Liver (tissue), 9 donors: ENCODE measurements around the gene CHTF18. TPM values are rescaled to one million over a fixed set of nuclear protein-coding genes. Genes with fewer than 3 reads are reported as not detected.

ENCODE experiments used
- DNase-seq: peaks from one replicate; pipeline ENCODE4 v3.0.0-alpha.2; 2017; ENCODE audit warnings: low spot score
- H3K27ac ChIP-seq, 2 donors: one replicate each; pipeline ENCODE4 v1.7.0; 2013; ENCODE audit warnings: inconsistent platforms in 2 of 2, low read length in 2 of 2, control low read depth in 1 of 2, low read depth in 1 of 2, mild to moderate bottlenecking in 1 of 2
- H3K27me3 ChIP-seq, 4 donors: one replicate each; pipeline versions ENCODE4 v1.6.1 to v1.7.0; 2013; ENCODE audit warnings: low read length in 3 of 4, inconsistent platforms in 1 of 4, mild to moderate bottlenecking in 1 of 4, moderate library complexity in 1 of 4; ENCODE audit not compliant: control insufficient read depth in 4 of 4, insufficient read depth in 4 of 4
- H3K36me3 ChIP-seq, 4 donors: one replicate each; pipeline versions ENCODE4 v1.6.1 to v1.7.0; 2013; ENCODE audit warnings: low read length in 3 of 4, mild to moderate bottlenecking in 3 of 4, low read depth in 1 of 4, moderate library complexity in 1 of 4; ENCODE audit not compliant: control insufficient read depth in 4 of 4, insufficient read depth in 3 of 4
- H3K4me1 ChIP-seq, 4 donors: one replicate each; pipeline versions ENCODE4 v1.6.1 to v1.7.0; 2013; ENCODE audit warnings: low read length in 3 of 4, mild to moderate bottlenecking in 3 of 4, moderate library complexity in 1 of 4; ENCODE audit not compliant: control insufficient read depth in 4 of 4, insufficient read depth in 4 of 4
- H3K4me3 ChIP-seq, 3 donors: one replicate each; pipeline versions ENCODE4 v1.6.1 to v1.7.0; 2013; ENCODE audit warnings: low read length in 3 of 3, control low read depth in 1 of 3, low read depth in 1 of 3, mild to moderate bottlenecking in 1 of 3
- H3K9ac ChIP-seq, 2 donors: one replicate each; pipeline ENCODE4 v1.7.0; 2013; ENCODE audit warnings: low read length in 2 of 2, mild to moderate bottlenecking in 2 of 2, moderate library complexity in 2 of 2, control low read depth in 1 of 2, low read depth in 1 of 2
- H3K9me3 ChIP-seq, 4 donors: one replicate each; pipeline versions ENCODE4 v1.6.1 to v1.7.0; 2013; ENCODE audit warnings: low read length in 3 of 4; ENCODE audit not compliant: control insufficient read depth in 4 of 4
- ATF3 ChIP-seq: IDR thresholded peaks from 2 replicates; pipeline ENCODE4 v1.6.1; 2016; ENCODE audit warnings: antibody characterized with exemption
- EGR1 ChIP-seq, 2 donors: IDR thresholded peaks; 2 replicates each; pipeline ENCODE4 v1.6.1; 2016 to 2018; ENCODE audit warnings: antibody characterized with exemption in 2 of 2, low read depth in 2 of 2
- FOXA1 ChIP-seq: IDR thresholded peaks from 2 replicates; pipeline ENCODE4 v1.6.1; 2016; ENCODE audit warnings: antibody characterized with exemption
- FOXA2 ChIP-seq: IDR thresholded peaks from 2 replicates; pipeline ENCODE4 v1.6.1; 2016; ENCODE audit warnings: antibody characterized with exemption
- GABPA ChIP-seq, 2 donors: IDR thresholded peaks in 1 of 2; conservative IDR thresholded peaks in 1 of 2; 2 replicates each; pipeline ENCODE4 v1.6.1; 2016; ENCODE audit warnings: antibody characterized with exemption in 2 of 2, mild to moderate bottlenecking in 1 of 2, moderate library complexity in 1 of 2
- HNF4A ChIP-seq, 2 donors: conservative IDR thresholded peaks; 2 replicates each; pipeline ENCODE4 v1.6.1; 2016; ENCODE audit warnings: antibody characterized with exemption in 2 of 2, mild to moderate bottlenecking in 2 of 2
- HNF4G ChIP-seq: IDR thresholded peaks from 2 replicates; pipeline ENCODE4 v1.6.1; 2016; ENCODE audit warnings: antibody characterized with exemption
- JUND ChIP-seq, 2 donors: IDR thresholded peaks; 2 replicates each; pipeline ENCODE4 v1.6.1; 2016; ENCODE audit warnings: antibody characterized with exemption in 2 of 2
- MAX ChIP-seq: IDR thresholded peaks from 2 replicates; pipeline ENCODE4 v1.6.1; 2016; ENCODE audit warnings: antibody characterized with exemption
- SP1 ChIP-seq: IDR thresholded peaks from 2 replicates; pipeline ENCODE4 v1.6.1; 2018; ENCODE audit warnings: antibody characterized with exemption, mild to moderate bottlenecking
- TAF1 ChIP-seq: conservative IDR thresholded peaks from 2 replicates; pipeline ENCODE4 v1.6.1; 2016; ENCODE audit warnings: antibody characterized with exemption, mild to moderate bottlenecking
- YY1 ChIP-seq: IDR thresholded peaks from 2 replicates; pipeline ENCODE4 v1.6.1; 2016; ENCODE audit warnings: antibody characterized with exemption, mild to moderate bottlenecking
- whole genome bisulfite sequencing: extraction: QIAGEN DNeasy Blood & Tissue Kit; methylation state at CpG from one replicate; pipeline ENCODE4 v1.1.7; 2013; 5-methylcytosine and 5-hydroxymethylcytosine counted together
- polyA plus RNA-seq, 2 donors: library from polyadenylated mRNA; stranded (reverse) in 1 of 2; unstranded in 1 of 2; fragments of 200-250 nt in 1 of 2; fragments of >200 nt in 1 of 2; fragmentation: Nextera tagmentation in 1 of 2; extraction: Ambion mirVana in 1 of 2; gene quantifications; one replicate each; pipeline versions ENCODE4 v1.2.1 to v1.2.3, GENCODE V29; 2013 to 2015
- total RNA-seq, 2 donors: library from RNA; depleted of rRNA; stranded (reverse); fragments of >200 nt; gene quantifications; one replicate each; pipeline ENCODE4 v1.2.3, GENCODE V29; 2014
- TF ChIP-seq, protein P1 (sequence below): fragments of 150-350 bp; IDR thresholded peaks from 2 replicates; pipeline ENCODE4 v1.5.1; 2017; ENCODE audit warnings: improper control_type of control experiment, low read depth, low read length; ENCODE audit not compliant: missing input control
- TF ChIP-seq, protein P2 (sequence below): IDR thresholded peaks from 2 replicates; pipeline ENCODE4 v1.6.1; 2016; ENCODE audit warnings: antibody characterized with exemption, mild to moderate bottlenecking
- TF ChIP-seq, protein P3 (sequence below): IDR thresholded peaks from 2 replicates; pipeline ENCODE4 v1.6.1; 2016; ENCODE audit warnings: antibody characterized with exemption
- donor health status: healthy.
- donor health status: healthy.
- donor health status: healthy.
- donor health status: healthy.
- donor health status: healthy.

Gene CHTF18
- total and polyA plus RNA-seq, 4 donors = 1.7 to 15.6 (median 3.9) TPM

DNA sequence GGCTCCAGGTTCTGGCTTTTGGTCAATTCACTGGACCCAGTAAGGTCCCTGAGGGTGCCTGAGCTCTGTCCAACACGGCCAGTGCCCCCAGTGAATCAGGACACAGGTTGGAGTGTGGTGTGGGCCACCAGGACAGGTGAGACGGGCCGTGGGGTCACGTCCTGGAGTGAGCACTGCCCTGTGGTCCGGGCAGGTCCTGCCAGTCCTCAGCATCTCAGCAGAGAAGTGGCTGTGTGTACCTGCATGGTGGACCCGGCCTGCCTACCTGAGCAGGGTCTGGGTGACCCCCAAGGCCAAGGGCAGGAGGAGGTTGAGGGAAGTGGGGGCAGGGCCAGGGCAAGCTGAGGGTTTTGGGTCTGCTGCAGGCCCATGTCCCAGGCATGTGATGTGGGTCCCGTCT is 14.0 kb downstream of the CHTF18 start:
- no peak overlapping the region for H3K27ac ChIP-seq
- H3K4me3 ChIP-seq = no peak overlapping the region
- TF ChIP-seq FOXA2 (no peak), FOXA1 (no peak), YY1 (no peak), ATF3 (no peak)
- peaks cover 0 to 5% (median 2%) of the 10 kb centered on the region in 4 donors for H3K27me3 ChIP-seq
- no peak overlapping the region for H3K9ac ChIP-seq
- DNase-seq = no peak
- no peaks in the 10 kb centered on the region for H3K9me3 ChIP-seq
- 68% methylated on average over 7 of the region's 7 CpGs for WGBS
- H3K4me1 ChIP-seq = no peaks in the 10 kb centered on the region
- H3K36me3 ChIP-seq = no peaks in the 10 kb centered on the region

GRCh38 chr16:802914-803753 is 14.7 kb downstream of the CHTF18 start:
- no peaks in the 10 kb centered on the region for H3K36me3 ChIP-seq
- H3K9ac ChIP-seq = no peak overlapping the region
- no peak overlapping the region for H3K27ac ChIP-seq
- WGBS = 76% methylated on average over 33 of the region's 33 CpGs
- H3K9me3 ChIP-seq = no peaks in the 10 kb centered on the region
- no peak overlapping the region for H3K4me3 ChIP-seq
- peaks cover 0 to 5% (median 2%) of the 10 kb centered on the region in 4 donors for H3K27me3 ChIP-seq
- peaks cover 0 to 4% (median 3%) of the 10 kb centered on the region in 4 donors for H3K4me1 ChIP-seq
- TF ChIP-seq, protein P1, sequence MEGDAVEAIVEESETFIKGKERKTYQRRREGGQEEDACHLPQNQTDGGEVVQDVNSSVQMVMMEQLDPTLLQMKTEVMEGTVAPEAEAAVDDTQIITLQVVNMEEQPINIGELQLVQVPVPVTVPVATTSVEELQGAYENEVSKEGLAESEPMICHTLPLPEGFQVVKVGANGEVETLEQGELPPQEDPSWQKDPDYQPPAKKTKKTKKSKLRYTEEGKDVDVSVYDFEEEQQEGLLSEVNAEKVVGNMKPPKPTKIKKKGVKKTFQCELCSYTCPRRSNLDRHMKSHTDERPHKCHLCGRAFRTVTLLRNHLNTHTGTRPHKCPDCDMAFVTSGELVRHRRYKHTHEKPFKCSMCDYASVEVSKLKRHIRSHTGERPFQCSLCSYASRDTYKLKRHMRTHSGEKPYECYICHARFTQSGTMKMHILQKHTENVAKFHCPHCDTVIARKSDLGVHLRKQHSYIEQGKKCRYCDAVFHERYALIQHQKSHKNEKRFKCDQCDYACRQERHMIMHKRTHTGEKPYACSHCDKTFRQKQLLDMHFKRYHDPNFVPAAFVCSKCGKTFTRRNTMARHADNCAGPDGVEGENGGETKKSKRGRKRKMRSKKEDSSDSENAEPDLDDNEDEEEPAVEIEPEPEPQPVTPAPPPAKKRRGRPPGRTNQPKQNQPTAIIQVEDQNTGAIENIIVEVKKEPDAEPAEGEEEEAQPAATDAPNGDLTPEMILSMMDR = no peak
- TF ChIP-seq ATF3 (no peak), SP1 (no peak), HNF4G (no peak), EGR1 (IDR thresholded peaks at IDR 0.05; ENCODE audit: low read depth in 2 of 2) (no peak), MAX (no peak)
- DNase-seq = no peak

GRCh38 chr16:803754-804080 is 15.3 kb downstream of the CHTF18 start:
- Histone ChIP-seq H3K27ac (no peak overlapping the region), H3K4me1 (peaks cover 0 to 10% (median 5%) of the 10 kb centered on the region in 4 donors), H3K9me3 (no peaks in the 10 kb centered on the region), H3K27me3 (peaks cover 0 to 5% (median 2%) of the 10 kb centered on the region in 4 donors), H3K9ac (no peak overlapping the region), H3K36me3 (no peaks in the 10 kb centered on the region), H3K4me3 (no peak overlapping the region)
- no peak for DNase-seq
- WGBS = 52% methylated on average over 8 of the region's 8 CpGs
- TF ChIP-seq, protein P2, sequence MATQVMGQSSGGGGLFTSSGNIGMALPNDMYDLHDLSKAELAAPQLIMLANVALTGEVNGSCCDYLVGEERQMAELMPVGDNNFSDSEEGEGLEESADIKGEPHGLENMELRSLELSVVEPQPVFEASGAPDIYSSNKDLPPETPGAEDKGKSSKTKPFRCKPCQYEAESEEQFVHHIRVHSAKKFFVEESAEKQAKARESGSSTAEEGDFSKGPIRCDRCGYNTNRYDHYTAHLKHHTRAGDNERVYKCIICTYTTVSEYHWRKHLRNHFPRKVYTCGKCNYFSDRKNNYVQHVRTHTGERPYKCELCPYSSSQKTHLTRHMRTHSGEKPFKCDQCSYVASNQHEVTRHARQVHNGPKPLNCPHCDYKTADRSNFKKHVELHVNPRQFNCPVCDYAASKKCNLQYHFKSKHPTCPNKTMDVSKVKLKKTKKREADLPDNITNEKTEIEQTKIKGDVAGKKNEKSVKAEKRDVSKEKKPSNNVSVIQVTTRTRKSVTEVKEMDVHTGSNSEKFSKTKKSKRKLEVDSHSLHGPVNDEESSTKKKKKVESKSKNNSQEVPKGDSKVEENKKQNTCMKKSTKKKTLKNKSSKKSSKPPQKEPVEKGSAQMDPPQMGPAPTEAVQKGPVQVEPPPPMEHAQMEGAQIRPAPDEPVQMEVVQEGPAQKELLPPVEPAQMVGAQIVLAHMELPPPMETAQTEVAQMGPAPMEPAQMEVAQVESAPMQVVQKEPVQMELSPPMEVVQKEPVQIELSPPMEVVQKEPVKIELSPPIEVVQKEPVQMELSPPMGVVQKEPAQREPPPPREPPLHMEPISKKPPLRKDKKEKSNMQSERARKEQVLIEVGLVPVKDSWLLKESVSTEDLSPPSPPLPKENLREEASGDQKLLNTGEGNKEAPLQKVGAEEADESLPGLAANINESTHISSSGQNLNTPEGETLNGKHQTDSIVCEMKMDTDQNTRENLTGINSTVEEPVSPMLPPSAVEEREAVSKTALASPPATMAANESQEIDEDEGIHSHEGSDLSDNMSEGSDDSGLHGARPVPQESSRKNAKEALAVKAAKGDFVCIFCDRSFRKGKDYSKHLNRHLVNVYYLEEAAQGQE = no peak
- TF ChIP-seq YY1 (no peak), SP1 (no peak), FOXA1 (no peak), JUND (IDR thresholded peaks at IDR 0.05) (no peak), HNF4A (conservative IDR thresholded peaks at IDR 0.05) (no peak), TAF1 (no peak), ATF3 (no peak), GABPA (IDR thresholded peaks at IDR 0.05 in 1 of 2, conservative IDR thresholded peaks at IDR 0.05 in 1 of 2) (no peak)
- TF ChIP-seq, protein P1 = no peak
- TF ChIP-seq, protein P3, sequence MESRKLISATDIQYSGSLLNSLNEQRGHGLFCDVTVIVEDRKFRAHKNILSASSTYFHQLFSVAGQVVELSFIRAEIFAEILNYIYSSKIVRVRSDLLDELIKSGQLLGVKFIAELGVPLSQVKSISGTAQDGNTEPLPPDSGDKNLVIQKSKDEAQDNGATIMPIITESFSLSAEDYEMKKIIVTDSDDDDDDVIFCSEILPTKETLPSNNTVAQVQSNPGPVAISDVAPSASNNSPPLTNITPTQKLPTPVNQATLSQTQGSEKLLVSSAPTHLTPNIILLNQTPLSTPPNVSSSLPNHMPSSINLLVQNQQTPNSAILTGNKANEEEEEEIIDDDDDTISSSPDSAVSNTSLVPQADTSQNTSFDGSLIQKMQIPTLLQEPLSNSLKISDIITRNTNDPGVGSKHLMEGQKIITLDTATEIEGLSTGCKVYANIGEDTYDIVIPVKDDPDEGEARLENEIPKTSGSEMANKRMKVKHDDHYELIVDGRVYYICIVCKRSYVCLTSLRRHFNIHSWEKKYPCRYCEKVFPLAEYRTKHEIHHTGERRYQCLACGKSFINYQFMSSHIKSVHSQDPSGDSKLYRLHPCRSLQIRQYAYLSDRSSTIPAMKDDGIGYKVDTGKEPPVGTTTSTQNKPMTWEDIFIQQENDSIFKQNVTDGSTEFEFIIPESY = no peak
